K562 (cell line): ENCODE results near the gene HECW1. TPM values are rescaled to one million over a fixed set of nuclear protein-coding genes. Genes with fewer than 3 reads are reported as not detected.

Source experiments
- ATAC-seq: fragments of 200-7000 bp; cut with Tn5 transposase; 3 replicates; pipeline ENCODE4 v1.9.1; 2020; ENCODE audit warnings: moderate library complexity
- BruUV-seq: library from RNA; stranded (reverse); fragments of 400-500 nt; replicated peaks from 2 replicates; lab custom pipeline; 2021; lab: Mats Ljungman, UMichigan
- CTCF ChIA-PET: fragments of 300-600 bp; formaldehyde crosslinking; extraction: SDS; loops from one replicate; lab custom pipeline; 2021; ENCODE audit warnings: low intra/inter-chr PET ratio; lab: Yijun Ruan, JAX
- POLR2A ChIA-PET: fragments of 300-600, 350-650 bp; sonication (Branson Sonifier 250); formaldehyde crosslinking; extraction: SDS; loops from one replicate; lab custom pipeline; 2021; ENCODE audit warnings: antibody characterized with exemption, inconsistent platforms; lab: Yijun Ruan, JAX
- DNase-seq, 4 experiments: peaks; one replicate each; pipeline versions ENCODE4 v3.0.0 to v3.0.0-alpha.2; 2011 to 2018; ENCODE audit warnings: low spot score in 3 of 4, mixed read lengths in 3 of 4; ENCODE audit errors: extremely low read depth in 1 of 4
- FAIRE-seq: peaks from 2 replicates; lab custom pipeline; 2011; peaks lifted over from hg19 to GRCh38; lab: Jason Lieb, UNC
- H2AFZ ChIP-seq: 2 replicates; pipeline ENCODE4 v1.6.0; 2011; ENCODE audit warnings: low read depth, low read length, control low read depth, inconsistent platforms
- H3K27ac ChIP-seq: fragments of 200-600 bp; 3 replicates; pipeline ENCODE4 v1.8.0; 2011; ENCODE audit warnings: low read depth, mild to moderate bottlenecking, control low read depth, inconsistent platforms, low read length, moderate library complexity, mixed read lengths; ENCODE audit errors: extremely low read depth
- H3K27me3 ChIP-seq, 2 experiments: fragments of 300-600 bp in 1 of 2; 2 replicates in 1 of 2; 3 replicates in 1 of 2; pipeline versions ENCODE4 v1.6.0 to v1.8.0; 2011; ENCODE audit warnings: inconsistent platforms in 2 of 2, low read length in 2 of 2, mild to moderate bottlenecking in 1 of 2, mixed read lengths in 1 of 2, moderate library complexity in 1 of 2; ENCODE audit not compliant: control insufficient read depth in 2 of 2, insufficient read depth in 2 of 2
- H3K36me3 ChIP-seq: fragments of 300-600 bp; 3 replicates; pipeline ENCODE4 v1.8.0; 2011; ENCODE audit warnings: mild to moderate bottlenecking, low read length, inconsistent platforms; ENCODE audit not compliant: control insufficient read depth, insufficient read depth
- H3K4me1 ChIP-seq, 2 experiments: fragments of 200-600 bp in 1 of 2; replicated peaks in 1 of 2; 2 replicates in 1 of 2; 3 replicates in 1 of 2; pipeline versions ENCODE4 v1.5.1 to v1.8.0; 2011; ENCODE audit warnings: inconsistent platforms in 2 of 2, low read length in 2 of 2, mild to moderate bottlenecking in 1 of 2, mixed read lengths in 1 of 2, moderate library complexity in 1 of 2; ENCODE audit not compliant: control insufficient read depth in 2 of 2, insufficient read depth in 2 of 2
- H3K4me2 ChIP-seq: 2 replicates; pipeline ENCODE4 v1.6.1; 2011; ENCODE audit warnings: low read length, control low read depth, inconsistent platforms, mixed read lengths; ENCODE audit not compliant: insufficient read depth
- H3K4me3 ChIP-seq: fragments of 200-600 bp; sonication (generic), shearing (Covaris generic); 2 replicates; pipeline ENCODE4 v1.5.1; 2016; ENCODE audit warnings: control low read depth, inconsistent platforms
- H3K79me2 ChIP-seq: fragments of 200-600 bp; 3 replicates; pipeline ENCODE4 v1.8.0; 2011; ENCODE audit warnings: low read length, inconsistent platforms; ENCODE audit not compliant: control insufficient read depth, insufficient read depth
- H3K9ac ChIP-seq, 2 experiments: 2 replicates each; pipeline versions ENCODE4 v1.6.0 to v1.6.1; 2011; ENCODE audit warnings: low read depth in 2 of 2, low read length in 2 of 2, control low read depth in 1 of 2, inconsistent platforms in 1 of 2, mild to moderate bottlenecking in 1 of 2, mixed read lengths in 1 of 2; ENCODE audit not compliant: insufficient read depth in 1 of 2
- H3K9me1 ChIP-seq: one replicate; pipeline ENCODE4 v1.6.0; 2011; ENCODE audit warnings: inconsistent platforms, mild to moderate bottlenecking, low read length, moderate library complexity; ENCODE audit not compliant: control insufficient read depth, insufficient read depth
- H3K9me3 ChIP-seq: replicated peaks from 2 replicates; pipeline ENCODE4 v1.5.1; 2011; ENCODE audit warnings: low read depth, low read length, inconsistent platforms; ENCODE audit not compliant: control insufficient read depth, insufficient read depth
- H4K20me1 ChIP-seq: replicated peaks from 2 replicates; pipeline ENCODE4 v1.6.1; 2011; ENCODE audit warnings: low read length, inconsistent platforms, mixed read lengths; ENCODE audit not compliant: control insufficient read depth, insufficient read depth
- HBP1 ChIP-seq: fragments of 450-650 bp; formaldehyde crosslinking; IDR thresholded peaks from 2 replicates; pipeline ENCODE4 v1.4.0; 2022; ENCODE audit warnings: missing genetic modification characterization
- HINFP ChIP-seq: fragments of 450-650 bp; conservative IDR thresholded peaks from 2 replicates; pipeline ENCODE4 v1.6.1; 2016; ENCODE audit warnings: missing genetic modification characterization, low read depth, mild to moderate bottlenecking, control low read depth, missing compliant biosample characterization
- KAT7 ChIP-seq: sonication (generic); formaldehyde crosslinking; IDR thresholded peaks from 2 replicates; pipeline ENCODE4 v1.8.0; 2022; ENCODE audit warnings: missing genetic modification reagents, mild to moderate bottlenecking, borderline replicate concordance
- MLX ChIP-seq, 2 experiments: fragments of 450-650 bp in 1 of 2; sonication (generic) in 1 of 2; formaldehyde crosslinking; conservative IDR thresholded peaks; 2 replicates each; pipeline versions ENCODE4 v1.4.0 to v1.8.1; 2020 to 2022; ENCODE audit warnings: mild to moderate bottlenecking in 1 of 2, missing genetic modification reagents in 1 of 2
- ZBTB12 ChIP-seq: fragments of 250-450 bp; sonication (Bioruptor Pico); IDR thresholded peaks from 2 replicates; pipeline ENCODE4 v1.4.0; 2020
- ZNF354B ChIP-seq: fragments of 250-450 bp; sonication (Bioruptor Pico); IDR thresholded peaks from 2 replicates; pipeline ENCODE4 v1.4.0; 2020
- ZNF764 ChIP-seq: fragments of 250-450 bp; sonication (Bioruptor Pico); IDR thresholded peaks from 2 replicates; pipeline ENCODE4 v1.4.0; 2020; ENCODE audit warnings: low read depth, mild to moderate bottlenecking, moderate library complexity
- WGBS: fragments of 100-300 bp; shearing (Covaris generic); methylation state at CpG from one replicate; pipeline ENCODE4 v1.1.6; 2016; ENCODE audit warnings: low coverage, mixed read lengths; ENCODE audit not compliant: insufficient coverage; ENCODE audit errors: missing lambda C conversion rate; 5-methylcytosine and 5-hydroxymethylcytosine counted together
- in situ Hi-C: fragments of 300-500 bp; cut with MboI; formaldehyde crosslinking; loops from 4 replicates; pipeline ENCODE4 v1.15.0; 2018; ENCODE audit warnings: inconsistent platforms, mixed read lengths
- intact Hi-C: fragments of 100-400 bp; cut with micrococcal nuclease; formaldehyde crosslinking; loops from 2 replicates; pipeline ENCODE4 v1.14.2; 2022
- polyA plus RNA-seq, 8 experiments: library from polyadenylated mRNA; depleted of rRNA in 4 of 8; stranded (reverse) in 5 of 8; unstranded in 3 of 8; fragments of >200 nt; fragmentation: Nextera tagmentation in 2 of 8; fragmentation: Illumina TruSeq in 1 of 8; extraction: Ambion mirVana in 2 of 8; extraction: Trizol in 1 of 8; gene quantifications; 2 replicates each; pipeline versions ENCODE4 v1.2.1 to v1.2.3, GENCODE V29; 2011 to 2014; ENCODE audit warnings: inconsistent platforms in 1 of 8, missing spikeins in 1 of 8
- total RNA-seq, 7 experiments: library from RNA; depleted of rRNA in 6 of 7; stranded (reverse); fragments of >200 nt in 6 of 7; fragmentation: Illumina TruSeq in 2 of 7; extraction: Trizol in 2 of 7; gene quantifications; 2 replicates each; pipeline versions ENCODE4 v1.2.1 to v1.2.3, GENCODE V29; 2011 to 2021; ENCODE audit warnings: low replicate concordance in 1 of 7

The HECW1 gene
- total and polyA plus RNA-seq, 9 of the 15 experiments (the other 6 are each of a cell fraction or from before 2014, with no cell fraction given): 0.07 to 0.31 (median 0.13) TPM; not detected in 4

GRCh38 chr7:43242628-43243255 lies 130.3 kb downstream of the HECW1 start (continued):
- TF ChIP-seq HBP1 (CRISPR knock-in tag): no peak
- no peak for TF ChIP-seq MLX (CRISPR knock-in tag; conservative IDR thresholded peaks at IDR 0.05)
- no peak for TF ChIP-seq KAT7 (CRISPR knock-in tag)
- TF ChIP-seq ZNF764 (CRISPR knock-in tag): no peak
- no peak for TF ChIP-seq ZBTB12 (CRISPR knock-in tag)

GRCh38 chr7:43244232-43244631 lies 131.8 kb downstream of the HECW1 start:
- Histone ChIP-seq H3K79me2 (no peaks in the 10 kb centered on the region), H3K36me3 (no peaks in the 10 kb centered on the region), H3K9me3 (no peaks in the 10 kb centered on the region), H3K27me3 (peaks cover 5 to 44% of the 10 kb centered on the region in 2 experiments; a peak in 4 of 5 replicates), H3K4me2 (no peak overlapping the region), H3K4me3 (no peak overlapping the region), H4K20me1 (no peaks in the 10 kb centered on the region; the same call in 1 of the 2 replicates), H3K4me1 (peaks cover 0 to 7% of the 10 kb centered on the region in 2 experiments; a peak in 2 of 5 replicates), H3K9ac (no peak overlapping the region), H3K27ac (no peak overlapping the region), H2AFZ (no peak overlapping the region), H3K9me1 (no peaks in the 10 kb centered on the region)
- no peak for DNase-seq
- POLR2A ChIA-PET: no interaction called here
- no TSS peak for BruUV-seq
- TF ChIP-seq ZNF354B (CRISPR knock-in tag): no peak
- no peak for TF ChIP-seq HINFP
- CTCF ChIA-PET: no interaction called here
- intact Hi-C loops (no loop called here), in situ Hi-C loops (no loop called here)
- 0% methylated on average over 3 of the region's 3 CpGs for WGBS
- no peak for FAIRE-seq
- ATAC-seq: no peak
